ENCODE measurements around the gene COL18A1. TPM values are rescaled to one million over a fixed set of nuclear protein-coding genes. Genes with fewer than 3 reads are reported as not detected.

Gene COL18A1
- polyA plus RNA-seq, 2 of the 4 experiments (the other 2 are of a cell fraction): 17.3 to 88.4 TPM

DNA sequence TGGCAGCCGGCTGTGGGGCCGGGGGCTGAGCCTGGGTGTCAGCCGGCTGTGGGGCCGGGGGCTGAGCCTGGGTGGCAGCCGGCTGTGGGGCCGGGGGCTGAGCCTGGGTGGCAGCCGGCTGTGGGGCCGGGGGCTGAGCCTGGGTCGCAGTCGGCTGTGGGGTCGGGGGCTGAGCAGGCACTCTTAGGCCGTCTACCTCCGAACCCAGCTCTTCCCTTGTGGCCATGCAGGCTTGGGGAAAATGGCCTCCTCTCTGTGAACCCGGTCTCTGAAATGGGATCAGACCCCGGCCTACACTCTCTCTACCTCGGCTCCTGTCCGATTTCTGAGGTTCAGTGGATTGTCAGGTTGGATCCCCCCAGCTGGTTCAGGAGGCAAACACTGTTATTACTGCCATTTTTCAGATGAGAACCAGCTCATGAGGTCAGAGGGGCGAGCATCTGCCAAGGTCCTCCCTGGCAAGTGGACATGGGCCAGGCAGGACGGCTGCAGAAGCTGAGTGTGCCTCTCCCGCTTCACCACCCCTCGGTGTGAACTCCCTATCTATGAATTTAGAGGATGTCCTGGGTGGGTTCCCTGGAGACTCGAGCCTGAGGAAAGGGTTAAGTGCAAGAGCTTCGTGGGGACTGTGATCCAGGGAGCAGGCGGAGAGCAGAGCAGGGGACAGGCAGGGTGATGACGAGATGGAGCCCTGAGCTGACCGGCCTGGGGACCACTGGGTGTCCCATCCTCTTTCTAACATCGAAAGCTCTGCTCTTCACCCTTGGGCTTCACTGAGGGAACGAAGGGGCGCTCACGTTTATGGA lies 10.9 kb upstream of the COL18A1 start:
- 82% methylated on average over 23 of the region's 30 CpGs for WGBS (ENCODE audit: missing lambda C conversion rate)
- H3K9me3 ChIP-seq: no peaks in the 10 kb centered on the region
- ChIA-PET CTCF (interaction anchor here (1.2 to 1.3 kb wide), 2 partner anchors 9 to 101 kb away, joined by 3 read pairs; no protein-coding TSS in a partner anchor), POLR2A (no interaction called here)
- TF ChIP-seq PHF8 (IDR thresholded peaks at IDR 0.05; ENCODE audit: borderline replicate concordance, low read depth) (no peak), RAD21 (conservative IDR thresholded peaks at IDR 0.05 in 1 of 2, IDR thresholded peaks at IDR 0.05 in 1 of 2) (no peak), CEBPB (IDR thresholded peaks at IDR 0.05) (no peak), FOXS1 (CRISPR knock-in tag; IDR thresholded peaks at IDR 0.05) (no peak), CBX2 (IDR thresholded peaks at IDR 0.05; ENCODE audit: borderline replicate concordance, low read depth) (no peak), ZC3H11A (IDR thresholded peaks at IDR 0.05) (no peak), KDM1A (IDR thresholded peaks at IDR 0.05; ENCODE audit: low read depth) (no peak), RCOR1 (IDR thresholded peaks at IDR 0.05; ENCODE audit: low read depth, low read length) (no peak), HDAC2 (IDR thresholded peaks at IDR 0.05) (no peak), JUNB (IDR thresholded peaks at IDR 0.05) (no peak), HOXB13 (CRISPR knock-in tag; IDR thresholded peaks at IDR 0.05; ENCODE audit: low read depth) (no peak), POLR2AphosphoS2 (conservative IDR thresholded peaks at IDR 0.05; ENCODE audit: low read length) (no peak), EHF (CRISPR knock-in tag; IDR thresholded peaks at IDR 0.05) (no peak), EP300 (IDR thresholded peaks at IDR 0.05) (no peak), MAFK (IDR thresholded peaks at IDR 0.05; ENCODE audit: partially characterized antibody) (no peak), NFE2L2 (conservative IDR thresholded peaks at IDR 0.05; ENCODE audit: low read length) (no peak), ZNF302 (CRISPR knock-in tag; IDR thresholded peaks at IDR 0.05) (no peak), SREBF2 (IDR thresholded peaks at IDR 0.05) (no peak)
- TF ChIP-seq, protein P1, sequence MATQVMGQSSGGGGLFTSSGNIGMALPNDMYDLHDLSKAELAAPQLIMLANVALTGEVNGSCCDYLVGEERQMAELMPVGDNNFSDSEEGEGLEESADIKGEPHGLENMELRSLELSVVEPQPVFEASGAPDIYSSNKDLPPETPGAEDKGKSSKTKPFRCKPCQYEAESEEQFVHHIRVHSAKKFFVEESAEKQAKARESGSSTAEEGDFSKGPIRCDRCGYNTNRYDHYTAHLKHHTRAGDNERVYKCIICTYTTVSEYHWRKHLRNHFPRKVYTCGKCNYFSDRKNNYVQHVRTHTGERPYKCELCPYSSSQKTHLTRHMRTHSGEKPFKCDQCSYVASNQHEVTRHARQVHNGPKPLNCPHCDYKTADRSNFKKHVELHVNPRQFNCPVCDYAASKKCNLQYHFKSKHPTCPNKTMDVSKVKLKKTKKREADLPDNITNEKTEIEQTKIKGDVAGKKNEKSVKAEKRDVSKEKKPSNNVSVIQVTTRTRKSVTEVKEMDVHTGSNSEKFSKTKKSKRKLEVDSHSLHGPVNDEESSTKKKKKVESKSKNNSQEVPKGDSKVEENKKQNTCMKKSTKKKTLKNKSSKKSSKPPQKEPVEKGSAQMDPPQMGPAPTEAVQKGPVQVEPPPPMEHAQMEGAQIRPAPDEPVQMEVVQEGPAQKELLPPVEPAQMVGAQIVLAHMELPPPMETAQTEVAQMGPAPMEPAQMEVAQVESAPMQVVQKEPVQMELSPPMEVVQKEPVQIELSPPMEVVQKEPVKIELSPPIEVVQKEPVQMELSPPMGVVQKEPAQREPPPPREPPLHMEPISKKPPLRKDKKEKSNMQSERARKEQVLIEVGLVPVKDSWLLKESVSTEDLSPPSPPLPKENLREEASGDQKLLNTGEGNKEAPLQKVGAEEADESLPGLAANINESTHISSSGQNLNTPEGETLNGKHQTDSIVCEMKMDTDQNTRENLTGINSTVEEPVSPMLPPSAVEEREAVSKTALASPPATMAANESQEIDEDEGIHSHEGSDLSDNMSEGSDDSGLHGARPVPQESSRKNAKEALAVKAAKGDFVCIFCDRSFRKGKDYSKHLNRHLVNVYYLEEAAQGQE (IDR thresholded peaks at IDR 0.05): no peak
- TF ChIP-seq, protein P2, sequence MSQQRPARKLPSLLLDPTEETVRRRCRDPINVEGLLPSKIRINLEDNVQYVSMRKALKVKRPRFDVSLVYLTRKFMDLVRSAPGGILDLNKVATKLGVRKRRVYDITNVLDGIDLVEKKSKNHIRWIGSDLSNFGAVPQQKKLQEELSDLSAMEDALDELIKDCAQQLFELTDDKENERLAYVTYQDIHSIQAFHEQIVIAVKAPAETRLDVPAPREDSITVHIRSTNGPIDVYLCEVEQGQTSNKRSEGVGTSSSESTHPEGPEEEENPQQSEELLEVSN (IDR thresholded peaks at IDR 0.05; ENCODE audit: borderline replicate concordance, low read depth): no peak
- no peak overlapping the region for H3K4me3 ChIP-seq
- ATAC-seq (no peak), DNase-seq (ENCODE audit: low read depth in 1 of 2, low spot score in 1 of 2) (no peak), FAIRE-seq (no peak)
- no peaks in the 10 kb centered on the region for H3K4me1 ChIP-seq
- no peak overlapping the region for H3K4me2 ChIP-seq
- H3K27ac ChIP-seq: no peak overlapping the region

DNA sequence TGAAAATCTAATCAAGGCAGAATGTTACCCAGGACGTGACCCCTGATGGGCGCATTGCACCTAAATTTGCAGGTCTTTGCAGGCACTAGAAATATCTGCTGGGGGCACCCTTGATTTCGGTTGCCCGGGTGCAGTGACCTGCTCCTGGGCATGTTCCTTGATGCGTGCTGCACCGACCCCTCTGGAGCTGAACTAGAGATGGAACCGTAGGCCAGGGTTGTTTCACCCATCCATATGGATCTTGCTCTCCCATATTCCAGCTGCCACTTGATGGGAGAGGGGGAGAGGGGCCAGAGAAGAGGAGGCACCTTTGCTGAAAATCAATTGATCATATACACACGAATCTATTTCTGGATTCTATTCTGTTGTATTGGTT lies 8.4 kb upstream of the COL18A1 start:
- no peak overlapping the region for H3K27ac ChIP-seq
- H3K4me1 ChIP-seq: no peaks in the 10 kb centered on the region
- peaks cover 6% of the 10 kb centered on the region; the same call in 1 of the 3 replicates for H3K9me3 ChIP-seq
- ChIA-PET POLR2A (no interaction called here), CTCF (interaction anchor here (1.3 kb wide), 1 partner anchor 9 kb away, joined by 3 read pairs; no protein-coding TSS in a partner anchor)
- 73% methylated on average over 8 of the region's 8 CpGs for WGBS (ENCODE audit: missing lambda C conversion rate)
- DNase-seq (ENCODE audit: low read depth in 1 of 2, low spot score in 1 of 2) (no peak), FAIRE-seq (no peak), ATAC-seq (no peak)
- no peak overlapping the region for H3K4me2 ChIP-seq
- H3K4me3 ChIP-seq: no peak overlapping the region
- TF ChIP-seq, protein P1 (IDR thresholded peaks at IDR 0.05): no peak
- TF ChIP-seq CHD2 (IDR thresholded peaks at IDR 0.05; ENCODE audit: low read length, partially characterized antibody) (no peak), NPAS2 (CRISPR knock-in tag; IDR thresholded peaks at IDR 0.05; ENCODE audit: borderline replicate concordance) (no peak), FOSL2 (IDR thresholded peaks at IDR 0.05) (no peak), FOSL2 (CRISPR knock-in tag; IDR thresholded peaks at IDR 0.05) (no peak), KDM5A (IDR thresholded peaks at IDR 0.05) (no peak), JUN (IDR thresholded peaks at IDR 0.05) (no peak), ZFP36 (IDR thresholded peaks at IDR 0.05; ENCODE audit: borderline replicate concordance, partially characterized antibody) (no peak), TP53 (CRISPR knock-in tag; IDR thresholded peaks at IDR 0.05) (no peak)
- TF ChIP-seq, protein P3, sequence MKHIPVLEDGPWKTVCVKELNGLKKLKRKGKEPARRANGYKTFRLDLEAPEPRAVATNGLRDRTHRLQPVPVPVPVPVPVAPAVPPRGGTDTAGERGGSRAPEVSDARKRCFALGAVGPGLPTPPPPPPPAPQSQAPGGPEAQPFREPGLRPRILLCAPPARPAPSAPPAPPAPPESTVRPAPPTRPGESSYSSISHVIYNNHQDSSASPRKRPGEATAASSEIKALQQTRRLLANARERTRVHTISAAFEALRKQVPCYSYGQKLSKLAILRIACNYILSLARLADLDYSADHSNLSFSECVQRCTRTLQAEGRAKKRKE (CRISPR knock-in tag; IDR thresholded peaks at IDR 0.05; ENCODE audit: low read depth): no peak
- TF ChIP-seq, protein P2 (IDR thresholded peaks at IDR 0.05; ENCODE audit: borderline replicate concordance, low read depth): no peak

Data from A549 (cell line).